ENCODE data around the gene SRCIN1. TPM values are rescaled to one million over a fixed set of nuclear protein-coding genes. Genes with fewer than 3 reads are reported as not detected.

The SRCIN1 gene
- total RNA-seq, 1 donor from 2014 or later, result not detected

GRCh38 chr17:38561416-38562214, 44.1 kb downstream of the SRCIN1 start:
- H3K4me1 ChIP-seq, result peaks cover 7 to 14% of the 10 kb centered on the region in 2 donors
- peaks cover 54% of the 10 kb centered on the region for H3K27me3 ChIP-seq
- intact Hi-C loops (cut with DNase I), result no loop called here

GRCh38 chr17:38560503-38561318, 45.0 kb downstream of the SRCIN1 start:
- H3K27ac ChIP-seq, result no peak overlapping the region
- peaks cover 58% of the 10 kb centered on the region for H3K27me3 ChIP-seq
- H3K36me3 ChIP-seq, result no peaks in the 10 kb centered on the region
- no peak for TF ChIP-seq CTCF (IDR thresholded peaks at IDR 0.05)
- H3K4me3 ChIP-seq, result no peak overlapping the region
- intact Hi-C loops (cut with DNase I), result no loop called here
- H3K4me1 ChIP-seq, result peaks cover 7 to 14% of the 10 kb centered on the region in 2 donors
- no peak for DNase-seq (ENCODE audit: low spot score in 2 of 2)
- H3K9me3 ChIP-seq, result no peaks in the 10 kb centered on the region

More at GRCh38 chr17:38561416-38562214, 44.1 kb downstream of the SRCIN1 start:
- Histone ChIP-seq H3K4me3 (no peak overlapping the region), H3K36me3 (no peaks in the 10 kb centered on the region), H3K27ac (no peak overlapping the region), H3K9me3 (no peaks in the 10 kb centered on the region)
- no peak for TF ChIP-seq CTCF (IDR thresholded peaks at IDR 0.05)
- no peak for DNase-seq (ENCODE audit: low spot score in 2 of 2)

GRCh38 chr17:38559880-38560230, 45.9 kb downstream of the SRCIN1 start:
- no peak for DNase-seq (ENCODE audit: low spot score in 2 of 2)
- no peak overlapping the region for H3K27ac ChIP-seq
- peaks cover 7 to 14% of the 10 kb centered on the region in 2 donors for H3K4me1 ChIP-seq
- no peaks in the 10 kb centered on the region for H3K9me3 ChIP-seq
- peaks cover 52% of the 10 kb centered on the region for H3K27me3 ChIP-seq
- peak overlapping the region in 1 of 2 donors; percentile 58 for H3K4me3 ChIP-seq
- no peak for TF ChIP-seq CTCF (IDR thresholded peaks at IDR 0.05)
- H3K36me3 ChIP-seq, result no peaks in the 10 kb centered on the region
- intact Hi-C loops (cut with DNase I), result no loop called here

GRCh38 chr17:38559051-38559879, 46.5 kb downstream of the SRCIN1 start:
- TF ChIP-seq CTCF (IDR thresholded peaks at IDR 0.05), result no peak
- DNase-seq (ENCODE audit: low spot score in 2 of 2), result peak; percentile 50 to 84
- H3K36me3 ChIP-seq, result no peaks in the 10 kb centered on the region
- H3K27ac ChIP-seq, result no peak overlapping the region
- H3K4me3 ChIP-seq, result peak overlapping the region; percentile 35 to 58
- peaks cover 49% of the 10 kb centered on the region for H3K27me3 ChIP-seq
- H3K9me3 ChIP-seq, result no peaks in the 10 kb centered on the region
- H3K4me1 ChIP-seq, result peaks cover 7 to 14% of the 10 kb centered on the region in 2 donors
- intact Hi-C loops (cut with DNase I), result no loop called here

- Histone ChIP-seq H3K36me3 (no peaks in the 10 kb centered on the region), H3K27me3 (peaks cover 43% of the 10 kb centered on the region), H3K4me1 (peaks cover 7 to 14% of the 10 kb centered on the region in 2 donors), H3K9me3 (no peaks in the 10 kb centered on the region), H3K27ac (no peak overlapping the region), H3K4me3 (peak overlapping the region; percentile 35 to 58)
- DNase-seq (ENCODE audit: low spot score in 2 of 2), result no peak
- intact Hi-C loops (cut with DNase I), result loop anchor here (1.0 kb wide), 2 partner anchors 26 to 109 kb away; no protein-coding TSS in a partner anchor
- no peak for TF ChIP-seq CTCF (IDR thresholded peaks at IDR 0.05)
Measured at GRCh38 chr17:38558728-38559050, 47.1 kb downstream of the SRCIN1 start.
